Nephron (organoid): ENCODE results near the gene MALL.
A peak's percentile ranks its signal among the peaks of the same experiment; 100 is the strongest.

Experiments
- H3K27ac Mint-ChIP-seq, 3 experiments: 2 replicates each; pipeline ENCODE4 v1.8.0; 2020; ENCODE audit warnings: mixed read lengths in 3 of 3, mild to moderate bottlenecking in 2 of 3, moderate library complexity in 1 of 3
- H3K27me3 Mint-ChIP-seq: 2 replicates; pipeline ENCODE4 v1.8.0; 2021; ENCODE audit warnings: low read depth, mild to moderate bottlenecking, moderate library complexity, mixed read lengths
- H3K36me3 Mint-ChIP-seq: 2 replicates; pipeline ENCODE4 v1.8.0; 2020; ENCODE audit warnings: low read depth, mixed read lengths
- H3K4me1 Mint-ChIP-seq: 2 replicates; pipeline ENCODE4 v1.8.0; 2020; ENCODE audit warnings: mixed read lengths
- H3K4me3 Mint-ChIP-seq, 3 experiments: 2 replicates each; pipeline ENCODE4 v1.8.0; 2020; ENCODE audit warnings: mild to moderate bottlenecking in 3 of 3, mixed read lengths in 3 of 3, moderate library complexity in 2 of 3
- H3K9me3 Mint-ChIP-seq: 2 replicates; pipeline ENCODE4 v1.8.0; 2020; ENCODE audit warnings: mixed read lengths
- CTCF ChIP-seq, 3 experiments: fragments of 200-600 bp; sonication (generic); IDR thresholded peaks; one replicate each; pipeline ENCODE4 v1.5.0; 2021; ENCODE audit warnings: antibody characterized with exemption in 3 of 3; ENCODE audit not compliant: unreplicated experiment in 3 of 3

The MALL gene

GRCh38 chr2:110105608-110106467 is 9.8 kb downstream of the MALL start:
- H3K9me3 Mint-ChIP-seq, result peaks cover 34% of the 10 kb centered on the region
- peaks cover 26% of the 10 kb centered on the region for H3K27me3 Mint-ChIP-seq
- H3K4me3 Mint-ChIP-seq, result peak overlapping the region in 1 of 3 experiments; percentile 26
- TF ChIP-seq CTCF (IDR thresholded peaks at IDR 0.05; ENCODE audit: unreplicated experiment in 3 of 3), result no peak
- peaks cover 28% of the 10 kb centered on the region for H3K4me1 Mint-ChIP-seq
- peaks cover 3% of the 10 kb centered on the region for H3K36me3 Mint-ChIP-seq
- H3K27ac Mint-ChIP-seq, result peak overlapping the region in 1 of 3 experiments; percentile 61

DNA sequence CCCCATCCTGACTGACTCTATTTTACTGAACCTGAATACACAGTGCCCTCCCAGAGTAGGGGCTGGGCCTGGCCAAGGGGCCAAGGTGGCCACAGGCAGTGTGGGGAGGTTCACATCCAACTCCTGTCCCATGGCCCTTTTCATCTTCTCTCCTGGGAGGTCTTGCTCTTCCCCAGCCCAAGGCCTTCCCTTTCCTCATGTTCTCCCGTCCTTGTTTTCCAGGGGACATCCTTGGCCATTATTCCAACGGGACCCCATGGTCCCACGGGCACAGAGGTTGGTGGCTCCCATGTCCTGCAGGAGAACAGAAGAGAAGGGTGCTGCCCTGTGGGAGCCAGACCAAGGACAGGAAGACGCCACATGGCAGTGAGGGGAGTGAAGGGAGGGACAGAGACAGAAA is 10.4 kb downstream of the MALL start:
- no peak for TF ChIP-seq CTCF (IDR thresholded peaks at IDR 0.05; ENCODE audit: unreplicated experiment in 3 of 3)
- Mint-ChIP-seq H3K4me3 (no peak overlapping the region), H3K27ac (no peak overlapping the region), H3K9me3 (peaks cover 29% of the 10 kb centered on the region), H3K36me3 (peaks cover 3% of the 10 kb centered on the region), H3K4me1 (peaks cover 28% of the 10 kb centered on the region), H3K27me3 (peaks cover 20% of the 10 kb centered on the region)

- no peak overlapping the region for H3K4me3 Mint-ChIP-seq
- no peak for TF ChIP-seq CTCF (IDR thresholded peaks at IDR 0.05; ENCODE audit: unreplicated experiment in 3 of 3)
- H3K27ac Mint-ChIP-seq, result peak overlapping the region; percentile 12 to 89 (median 12)
- H3K4me1 Mint-ChIP-seq, result peaks cover 28% of the 10 kb centered on the region
- H3K9me3 Mint-ChIP-seq, result peaks cover 22% of the 10 kb centered on the region
- peaks cover 3% of the 10 kb centered on the region for H3K36me3 Mint-ChIP-seq
- H3K27me3 Mint-ChIP-seq, result peaks cover 25% of the 10 kb centered on the region
Observed at GRCh38 chr2:110104025-110104771, 11.4 kb downstream of the MALL start.

GRCh38 chr2:110103061-110103961 is 12.3 kb downstream of the MALL start:
- Mint-ChIP-seq H3K27ac (peak overlapping the region in 1 of 3 experiments; percentile 90), H3K36me3 (peaks cover 3% of the 10 kb centered on the region), H3K4me1 (peaks cover 28% of the 10 kb centered on the region), H3K9me3 (peaks cover 18% of the 10 kb centered on the region), H3K27me3 (peaks cover 28% of the 10 kb centered on the region), H3K4me3 (no peak overlapping the region)
- no peak for TF ChIP-seq CTCF (IDR thresholded peaks at IDR 0.05; ENCODE audit: unreplicated experiment in 3 of 3)

- Mint-ChIP-seq H3K4me3 (peak overlapping the region in 1 of 3 experiments; percentile 41), H3K36me3 (peaks cover 3% of the 10 kb centered on the region), H3K9me3 (peaks cover 7% of the 10 kb centered on the region), H3K27ac (peak overlapping the region; percentile 78 to 93 (median 90)), H3K27me3 (peaks cover 21% of the 10 kb centered on the region), H3K4me1 (peaks cover 28% of the 10 kb centered on the region)
- TF ChIP-seq CTCF (IDR thresholded peaks at IDR 0.05; ENCODE audit: unreplicated experiment in 3 of 3), result no peak
Observed at GRCh38 chr2:110101901-110102803, 13.5 kb downstream of the MALL start.
